RWPE1 (cell line): Measurements from ENCODE around the gene EVA1B.
A peak's percentile ranks its signal among the peaks of the same experiment; 100 is the strongest.

Experiments used
- CTCF ChIA-PET: fragments of 350-600 bp; sonication (Branson Sonifier 250); formaldehyde crosslinking; extraction: SDS; loops from one replicate; lab custom pipeline; 2021; lab: Yijun Ruan, JAX
- POLR2A ChIA-PET: fragments of 400-600 bp; formaldehyde crosslinking; extraction: SDS; loops from one replicate; lab custom pipeline; 2020; ENCODE audit warnings: antibody characterized with exemption; ENCODE audit not compliant: low non-redundant PET; lab: Yijun Ruan, JAX
- DNase-seq: peaks from one replicate; pipeline ENCODE4 v3.0.0; 2012; ENCODE audit warnings: low spot score
- H3K27ac ChIP-seq: fragments of 450-650 bp; 2 replicates; pipeline ENCODE4 v1.5.1; 2017
- CTCF ChIP-seq: fragments of 450-650 bp; conservative IDR thresholded peaks from 2 replicates; pipeline ENCODE4 v1.5.1; 2017; ENCODE audit warnings: low read depth, mild to moderate bottlenecking

Gene EVA1B

GRCh38 chr1:36307601-36308330 is 15.7 kb downstream of the EVA1B start:
- DNase-seq, result no peak
- peak overlapping the region; percentile 91 for H3K27ac ChIP-seq
- POLR2A ChIA-PET, result interaction anchor here (0.5 to 1.0 kb wide), 3 partner anchors 11 to 127 kb away, joined by 3 to 4 read pairs (median 3); no protein-coding TSS in a partner anchor
- CTCF ChIA-PET, result no interaction called here
- TF ChIP-seq CTCF, result no peak

GRCh38 chr1:36306902-36307456 is 16.5 kb downstream of the EVA1B start:
- peak overlapping the region; percentile 91 for H3K27ac ChIP-seq
- peak; percentile 98 for DNase-seq
- no peak for TF ChIP-seq CTCF
- ChIA-PET CTCF (interaction anchor here (0.6 kb wide), 1 partner anchor 165 kb away, joined by 4 read pairs; no protein-coding TSS in a partner anchor), POLR2A (interaction anchor here (0.5 to 1.1 kb wide), 3 partner anchors 20 to 105 kb away, joined by 3 to 4 read pairs (median 3); no protein-coding TSS in a partner anchor)

GRCh38 chr1:36306210-36306901 is 17.1 kb downstream of the EVA1B start, which contains the start of gene SH3D21:
Gene SH3D21, plus strand, starts transcription at chr1:36306368. Its CDS starts 53 bp downstream, at chr1:36306421.
- ChIA-PET POLR2A (interaction anchor here (0.7 to 1.1 kb wide), 2 partner anchors 21 to 106 kb away, joined by 3 to 4 read pairs; no protein-coding TSS in a partner anchor), CTCF (interaction anchor here (0.6 to 1.4 kb wide), 4 partner anchors 13 to 164 kb away, joined by 3 to 8 read pairs (median 4); no protein-coding TSS in a partner anchor)
- DNase-seq, result peak; percentile 71
- peak within 1 kb of the TSS; percentile 91 for H3K27ac ChIP-seq
- TF ChIP-seq CTCF, result peak; percentile 19; the same call in 1 of the 2 replicates

- DNase-seq, result peak; percentile 64
- no peak for TF ChIP-seq CTCF
- ChIA-PET CTCF (interaction anchor here (0.6 to 1.4 kb wide), 3 partner anchors 13 to 119 kb away, joined by 3 to 8 read pairs (median 4); no protein-coding TSS in a partner anchor), POLR2A (interaction anchor here (1.1 kb wide), 1 partner anchor 21 kb away, joined by 4 read pairs; no protein-coding TSS in a partner anchor)
- peak overlapping the region; percentile 91 for H3K27ac ChIP-seq
Measured at GRCh38 chr1:36305915-36306209, 17.6 kb downstream of the EVA1B start.

GRCh38 chr1:36304970-36305914 is 18.2 kb downstream of the EVA1B start:
- ChIA-PET POLR2A (no interaction called here), CTCF (interaction anchor here (0.6 to 1.4 kb wide), 4 partner anchors 14 to 120 kb away, joined by 3 to 8 read pairs (median 4); no protein-coding TSS in a partner anchor)
- TF ChIP-seq CTCF, result no peak
- peak overlapping the region; percentile 91 for H3K27ac ChIP-seq
- DNase-seq, result no peak
